Measurements from ENCODE around the gene OPCML. TPM values are rescaled to one million over a fixed set of nuclear protein-coding genes. Genes with fewer than 3 reads are reported as not detected.

OPCML gene
- total and polyA plus RNA-seq, 12 donors, result under 0.01 to 1.2 (median 0.39) TPM

- Histone ChIP-seq H3K27ac (no peak overlapping the region), H3K4me3 (no peak overlapping the region), H3K36me3 (no peaks in the 10 kb centered on the region), H3K27me3 (peaks cover 0 to 30% (median 18%) of the 10 kb centered on the region in 7 donors), H3K4me1 (no peaks in the 10 kb centered on the region), H3K9me3 (no peaks in the 10 kb centered on the region)
- no peak for TF ChIP-seq CTCF (IDR thresholded peaks at IDR 0.05)
- DNase-seq, result no peak
- no peak for ATAC-seq
- 84 to 87% methylated on average over 10 of the region's 10 CpGs for WGBS, 2 donors
- intact Hi-C loops (cut with DNase I), result no loop called here
These were observed 351.2 kb downstream of the OPCML start for GRCh38 chr11:133181066-133181465.

- Histone ChIP-seq H3K4me3 (no peak overlapping the region), H3K27me3 (peaks cover 0 to 30% (median 18%) of the 10 kb centered on the region in 7 donors), H3K4me1 (no peaks in the 10 kb centered on the region), H3K27ac (no peak overlapping the region), H3K9me3 (no peaks in the 10 kb centered on the region), H3K36me3 (no peaks in the 10 kb centered on the region)
- DNase-seq (no peak), ATAC-seq (no peak)
- 83 to 86% methylated on average over 7 of the region's 7 CpGs for WGBS, 2 donors
- intact Hi-C loops (cut with DNase I), result no loop called here
- no peak for TF ChIP-seq CTCF (IDR thresholded peaks at IDR 0.05)
These were observed 352.1 kb downstream of the OPCML start for GRCh38 chr11:133180201-133180600.

- no peak for DNase-seq
- Histone ChIP-seq H3K27me3 (peaks cover 0 to 18% (median 14%) of the 10 kb centered on the region in 7 donors), H3K36me3 (no peaks in the 10 kb centered on the region), H3K9me3 (no peaks in the 10 kb centered on the region), H3K4me1 (no peaks in the 10 kb centered on the region), H3K4me3 (no peak overlapping the region), H3K27ac (no peak overlapping the region)
- intact Hi-C loops (cut with DNase I), result no loop called here
- WGBS, 2 donors, result 38 to 47% methylated on average over 4 of the region's 4 CpGs
- ATAC-seq, result peak in 4 of 8 donors; percentile 42 to 84 (median 54)
- TF ChIP-seq CTCF (IDR thresholded peaks at IDR 0.05), result no peak
These were observed 355.6 kb downstream of the OPCML start for GRCh38 chr11:133176748-133177147.

GRCh38 chr11:133175103-133175502, 357.2 kb downstream of the OPCML start:
- H3K9me3 ChIP-seq, result no peaks in the 10 kb centered on the region
- H3K36me3 ChIP-seq, result no peaks in the 10 kb centered on the region
- no peak overlapping the region for H3K4me3 ChIP-seq
- no peaks in the 10 kb centered on the region for H3K4me1 ChIP-seq
- no peak for ATAC-seq
- 73 to 82% methylated on average over 2 of the region's 2 CpGs for WGBS, 2 donors
- H3K27ac ChIP-seq, result no peak overlapping the region
- peaks cover 0 to 11% (median 8%) of the 10 kb centered on the region in 7 donors for H3K27me3 ChIP-seq
- TF ChIP-seq CTCF (IDR thresholded peaks at IDR 0.05), result no peak
- intact Hi-C loops (cut with DNase I), result no loop called here
- DNase-seq, result no peak
